ENCODE data around the gene TMEM25.

- TF ChIP-seq, protein P1, sequence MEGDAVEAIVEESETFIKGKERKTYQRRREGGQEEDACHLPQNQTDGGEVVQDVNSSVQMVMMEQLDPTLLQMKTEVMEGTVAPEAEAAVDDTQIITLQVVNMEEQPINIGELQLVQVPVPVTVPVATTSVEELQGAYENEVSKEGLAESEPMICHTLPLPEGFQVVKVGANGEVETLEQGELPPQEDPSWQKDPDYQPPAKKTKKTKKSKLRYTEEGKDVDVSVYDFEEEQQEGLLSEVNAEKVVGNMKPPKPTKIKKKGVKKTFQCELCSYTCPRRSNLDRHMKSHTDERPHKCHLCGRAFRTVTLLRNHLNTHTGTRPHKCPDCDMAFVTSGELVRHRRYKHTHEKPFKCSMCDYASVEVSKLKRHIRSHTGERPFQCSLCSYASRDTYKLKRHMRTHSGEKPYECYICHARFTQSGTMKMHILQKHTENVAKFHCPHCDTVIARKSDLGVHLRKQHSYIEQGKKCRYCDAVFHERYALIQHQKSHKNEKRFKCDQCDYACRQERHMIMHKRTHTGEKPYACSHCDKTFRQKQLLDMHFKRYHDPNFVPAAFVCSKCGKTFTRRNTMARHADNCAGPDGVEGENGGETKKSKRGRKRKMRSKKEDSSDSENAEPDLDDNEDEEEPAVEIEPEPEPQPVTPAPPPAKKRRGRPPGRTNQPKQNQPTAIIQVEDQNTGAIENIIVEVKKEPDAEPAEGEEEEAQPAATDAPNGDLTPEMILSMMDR (conservative IDR thresholded peaks at IDR 0.05 in 1 of 2, IDR thresholded peaks at IDR 0.05 in 1 of 2; ENCODE audit: extremely low read depth in 1 of 2, insufficient read depth in 1 of 2, low read depth in 1 of 2, low read length in 2 of 2): no peak
- no peak for TF ChIP-seq EZH2 (IDR thresholded peaks at IDR 0.05; ENCODE audit: borderline replicate concordance, low read length)
Measured at GRCh38 chr11:118547132-118547531, 16.1 kb downstream of the TMEM25 start.

Measured in mammary epithelial cell (primary cell).